Calu3 (cell line): Measurements from ENCODE around the gene CP. TPM values are rescaled to one million over a fixed set of nuclear protein-coding genes. Genes with fewer than 3 reads are reported as not detected.

Experiments used
- BruUV-seq: library from RNA; stranded (reverse); fragments of 400-500 nt; replicated peaks from 2 replicates; lab custom pipeline; 2021; lab: Mats Ljungman, UMichigan
- CTCF ChIA-PET: fragments of 300-600 bp; sonication (Branson Sonifier 250); formaldehyde crosslinking; loops from one replicate; lab custom pipeline; 2022; ENCODE audit warnings: antibody characterized with exemption; lab: Charles Lee
- DNase-seq: peaks from one replicate; pipeline ENCODE4 v3.0.0; 2022
- H3K27ac Mint-ChIP-seq: one replicate; pipeline ENCODE4 v1.8.0; 2022; ENCODE audit warnings: mixed read lengths; ENCODE audit not compliant: unreplicated experiment
- H3K27me3 Mint-ChIP-seq: one replicate; pipeline ENCODE4 v1.8.0; 2022; ENCODE audit warnings: mixed read lengths; ENCODE audit not compliant: unreplicated experiment
- H3K36me3 Mint-ChIP-seq: one replicate; pipeline ENCODE4 v1.8.0; 2022; ENCODE audit warnings: mild to moderate bottlenecking, moderate library complexity, mixed read lengths; ENCODE audit not compliant: insufficient read depth, unreplicated experiment
- H3K4me1 Mint-ChIP-seq: one replicate; pipeline ENCODE4 v1.8.0; 2022; ENCODE audit warnings: mild to moderate bottlenecking, low read depth, mixed read lengths; ENCODE audit not compliant: unreplicated experiment
- H3K4me3 Mint-ChIP-seq: one replicate; pipeline ENCODE4 v1.8.0; 2022; ENCODE audit warnings: mild to moderate bottlenecking, low read depth, moderate library complexity, mixed read lengths; ENCODE audit not compliant: unreplicated experiment
- H3K9me3 Mint-ChIP-seq: one replicate; pipeline ENCODE4 v1.8.0; 2022; ENCODE audit warnings: low read depth, mixed read lengths; ENCODE audit not compliant: unreplicated experiment
- CTCF ChIP-seq: fragments of 200-600 bp; IDR thresholded peaks from one replicate; pipeline ENCODE4 v1.8.0; 2022; ENCODE audit warnings: antibody characterized with exemption; ENCODE audit not compliant: unreplicated experiment
- intact Hi-C: fragments of 100-400 bp; cut with micrococcal nuclease; formaldehyde crosslinking; loops from one replicate; pipeline ENCODE4 v1.10.0; 2022; ENCODE audit not compliant: unreplicated experiment
- total RNA-seq: library from RNA; stranded (reverse); gene quantifications from 2 replicates; pipeline ENCODE4 v1.2.3, GENCODE V29; 2022

CP gene
- total RNA-seq, 1 experiment from 2014 or later, result 5.4 TPM

GRCh38 chr3:149142682-149143081 lies 78.9 kb downstream of the CP start:
- no peak overlapping the region for H3K27ac Mint-ChIP-seq
- H3K36me3 Mint-ChIP-seq, result peaks cover 15% of the 10 kb centered on the region
- CTCF ChIA-PET, result no interaction called here

GRCh38 chr3:149134575-149134974 lies 87.1 kb downstream of the CP start:
- Mint-ChIP-seq H3K27me3 (no peaks in the 10 kb centered on the region), H3K4me3 (no peak overlapping the region), H3K36me3 (peaks cover 29% of the 10 kb centered on the region), H3K9me3 (no peaks in the 10 kb centered on the region), H3K4me1 (peaks cover 33% of the 10 kb centered on the region), H3K27ac (no peak overlapping the region)
- no peak for DNase-seq
- CTCF ChIA-PET, result no interaction called here
- no peak for TF ChIP-seq CTCF
- intact Hi-C loops, result loop anchor here (5.0 kb wide), 1 partner anchor 48 kb away; no protein-coding TSS in a partner anchor
- BruUV-seq, result no TSS peak

More at GRCh38 chr3:149142682-149143081, 78.9 kb downstream of the CP start:
- Mint-ChIP-seq H3K27me3 (no peaks in the 10 kb centered on the region), H3K4me3 (no peak overlapping the region), H3K4me1 (no peaks in the 10 kb centered on the region), H3K9me3 (no peaks in the 10 kb centered on the region)
- TF ChIP-seq CTCF, result no peak
- intact Hi-C loops, result no loop called here
- BruUV-seq, result no TSS peak
- no peak for DNase-seq

- Mint-ChIP-seq H3K9me3 (no peaks in the 10 kb centered on the region), H3K4me3 (peak overlapping the region; percentile 94), H3K36me3 (peaks cover 37% of the 10 kb centered on the region), H3K27me3 (no peaks in the 10 kb centered on the region), H3K27ac (peak overlapping the region; percentile 91), H3K4me1 (peaks cover 33% of the 10 kb centered on the region)
- no peak for TF ChIP-seq CTCF
- CTCF ChIA-PET, result interaction anchor here (1.3 to 1.8 kb wide), 3 partner anchors 11 to 134 kb away, joined by 3 to 10 read pairs (median 4); no protein-coding TSS in a partner anchor
- BruUV-seq, result no TSS peak
- DNase-seq, result no peak
- intact Hi-C loops, result loop anchor here (5.0 kb wide), 1 partner anchor 51 kb away; no protein-coding TSS in a partner anchor
Observed at GRCh38 chr3:149131589-149131988, 90.0 kb downstream of the CP start.

GRCh38 chr3:149129326-149130205 lies 92.1 kb downstream of the CP start, which contains the start of gene HPS3:
HPS3 (plus strand) TSS chr3:149129638; CDS start chr3:149129724, 86 bp downstream.
- H3K4me1 Mint-ChIP-seq, result peaks cover 29% of the 10 kb centered on the region
- peak; percentile 98 for DNase-seq
- H3K27me3 Mint-ChIP-seq, result no peaks in the 10 kb centered on the region
- peaks cover 37% of the 10 kb centered on the region for H3K36me3 Mint-ChIP-seq
- intact Hi-C loops, result loop anchor here (1.0 to 5.0 kb wide), 3 partner anchors 53 to 347 kb away; no protein-coding TSS in a partner anchor
- peak within 1 kb of the TSS; percentile 91 for H3K27ac Mint-ChIP-seq
- no TSS peak for BruUV-seq
- peak within 1 kb of the TSS; percentile 94 for H3K4me3 Mint-ChIP-seq
- H3K9me3 Mint-ChIP-seq, result no peaks in the 10 kb centered on the region
- peak; percentile 16 for TF ChIP-seq CTCF
- CTCF ChIA-PET, result interaction anchor here (0.8 to 1.8 kb wide), 10 partner anchors 9 to 360 kb away, joined by 3 to 18 read pairs (median 4); no protein-coding TSS in a partner anchor
